HG03378 (cell line): ENCODE measurements around the gene CHCHD3.

Experiments
- ATAC-seq: cut with Tn5 transposase; IDR thresholded peaks from one replicate; pipeline ENCODE4 v1.9.1; 2021; ENCODE audit warnings: mild to moderate bottlenecking, moderate library complexity; ENCODE audit not compliant: unreplicated experiment

Gene CHCHD3

GRCh38 chr7:132871419-132871818, 210.5 kb downstream of the CHCHD3 start:
- ATAC-seq: no peak

- no peak for ATAC-seq
Observed at GRCh38 chr7:132869166-132869861, 212.6 kb downstream of the CHCHD3 start.

- ATAC-seq: no peak
Observed at GRCh38 chr7:132866551-132866950, 215.3 kb downstream of the CHCHD3 start.

- ATAC-seq: no peak
Observed at GRCh38 chr7:132866144-132866531, 215.8 kb downstream of the CHCHD3 start.

GRCh38 chr7:132865366-132866143, 216.3 kb downstream of the CHCHD3 start:
- ATAC-seq: no peak

GRCh38 chr7:132861940-132862554, 219.8 kb downstream of the CHCHD3 start:
- ATAC-seq: no peak

- no peak for ATAC-seq
Observed at GRCh38 chr7:132861424-132861823, 220.5 kb downstream of the CHCHD3 start.

- ATAC-seq: no peak
Observed at GRCh38 chr7:132859199-132859598, 222.7 kb downstream of the CHCHD3 start.

- no peak for ATAC-seq
Observed at GRCh38 chr7:132858760-132859159, 223.1 kb downstream of the CHCHD3 start.

- no peak for ATAC-seq
Observed at GRCh38 chr7:132858251-132858650, 223.6 kb downstream of the CHCHD3 start.

GRCh38 chr7:132857703-132858102, 224.2 kb downstream of the CHCHD3 start:
- ATAC-seq: no peak

GRCh38 chr7:132857031-132857430, 224.9 kb downstream of the CHCHD3 start:
- no peak for ATAC-seq

GRCh38 chr7:132856416-132856815, 225.5 kb downstream of the CHCHD3 start:
- no peak for ATAC-seq

GRCh38 chr7:132855901-132856300, 226.0 kb downstream of the CHCHD3 start:
- no peak for ATAC-seq

GRCh38 chr7:132854238-132854637, 227.7 kb downstream of the CHCHD3 start:
- no peak for ATAC-seq

GRCh38 chr7:132847376-132847775, 234.5 kb downstream of the CHCHD3 start:
- no peak for ATAC-seq

- no peak for ATAC-seq
Observed at GRCh38 chr7:132846086-132846485, 235.8 kb downstream of the CHCHD3 start.

- no peak for ATAC-seq
Observed at GRCh38 chr7:132842478-132842877, 239.4 kb downstream of the CHCHD3 start.

- ATAC-seq: no peak
Observed at GRCh38 chr7:132840199-132840598, 241.7 kb downstream of the CHCHD3 start.

GRCh38 chr7:132838313-132838712, 243.6 kb downstream of the CHCHD3 start:
- ATAC-seq: no peak

- no peak for ATAC-seq
Observed at GRCh38 chr7:132837529-132837928, 244.4 kb downstream of the CHCHD3 start.

GRCh38 chr7:132836746-132837145, 245.1 kb downstream of the CHCHD3 start:
- ATAC-seq: no peak
